Measurements from ENCODE around the gene BSG.

The BSG gene

GRCh38 chr19:572140-572742 is at the start of gene BSG:
BSG (plus strand) TSS chr19:572596; CDS start chr19:572635, 39 bp downstream.
- peak; percentile 73 for DNase-seq

- no peak for DNase-seq
These were observed 49.7 kb upstream of the BSG start for GRCh38 chr19:522726-523125.

- no peak for DNase-seq
These were observed 48.2 kb upstream of the BSG start for GRCh38 chr19:524062-524674.

- DNase-seq: no peak
These were observed 47.4 kb upstream of the BSG start for GRCh38 chr19:525029-525428.

- no peak for DNase-seq
These were observed 46.5 kb upstream of the BSG start for GRCh38 chr19:525857-526419.

- DNase-seq: no peak
These were observed 42.0 kb upstream of the BSG start for GRCh38 chr19:530134-531008.

- no peak for DNase-seq
These were observed 41.2 kb upstream of the BSG start for GRCh38 chr19:531009-531752.

GRCh38 chr19:531753-532560 is 40.4 kb upstream of the BSG start, which contains the start of gene CDC34:
CDC34 (plus strand) TSS chr19:531760; CDS start chr19:531932, 172 bp downstream.
- DNase-seq: no peak

- peak; percentile 17 for DNase-seq
These were observed 39.6 kb upstream of the BSG start for GRCh38 chr19:532561-533363.

GRCh38 chr19:533364-534058 is 38.9 kb upstream of the BSG start:
- no peak for DNase-seq

- no peak for DNase-seq
These were observed 38.3 kb upstream of the BSG start for GRCh38 chr19:534088-534487.

GRCh38 chr19:535017-535835 is 37.2 kb upstream of the BSG start:
- DNase-seq: no peak

- DNase-seq: no peak
These were observed 36.1 kb upstream of the BSG start for GRCh38 chr19:536031-536880.

GRCh38 chr19:536881-537404 is 35.5 kb upstream of the BSG start:
- DNase-seq: no peak

- DNase-seq: no peak
These were observed 33.6 kb upstream of the BSG start for GRCh38 chr19:538641-539428.

GRCh38 chr19:539429-540030 is 32.9 kb upstream of the BSG start:
- no peak for DNase-seq

All from NCI-H2029 treated with DMSO at 0.1 percent for 48 hours (cell line).